SK-N-SH treated with all-trans-retinoic acid at 6 μM for 48 hours (cell line): ENCODE measurements around the gene IKBKG.
A peak's percentile ranks its signal among the peaks of the same experiment; 100 is the strongest.
"Not testable (repeated sequence)": the region's sequence is repeated elsewhere in the genome, so short reads cannot be mapped to it uniquely, and the experiment has no call there.

Source experiments
- ATAC-seq: fragments of 200-7000 bp; cut with Tn5 transposase; 3 replicates; pipeline ENCODE4 v1.9.1; 2020; ENCODE audit warnings: mild to moderate bottlenecking, moderate library complexity
- ARNTL ChIP-seq: fragments of 450-650 bp; formaldehyde crosslinking; IDR thresholded peaks from 2 replicates; pipeline ENCODE4 v1.5.0; 2020; ENCODE audit warnings: low read depth, mild to moderate bottlenecking, moderate library complexity, borderline replicate concordance
- BACH2 ChIP-seq: fragments of 250-450 bp; sonication (Bioruptor Pico); IDR thresholded peaks from 2 replicates; pipeline ENCODE4 v1.9.0; 2021; ENCODE audit warnings: mild to moderate bottlenecking, borderline replicate concordance
- CREB5 ChIP-seq: fragments of 250-450 bp; sonication (Bioruptor Pico); IDR thresholded peaks from 2 replicates; pipeline ENCODE4 v1.5.1; 2020; ENCODE audit warnings: low read depth, mild to moderate bottlenecking, moderate library complexity
- CSRNP3 ChIP-seq: fragments of 250-450 bp; sonication (Bioruptor Pico); IDR thresholded peaks from 2 replicates; pipeline ENCODE4 v1.5.1; 2021; ENCODE audit warnings: mild to moderate bottlenecking, moderate library complexity
- GLIS3 ChIP-seq: fragments of 250-450 bp; sonication (Bioruptor Pico); IDR thresholded peaks from 2 replicates; pipeline ENCODE4 v1.5.0; 2020; ENCODE audit warnings: mild to moderate bottlenecking, moderate library complexity
- ISL1 ChIP-seq: fragments of 250-450 bp; sonication (Bioruptor Pico); IDR thresholded peaks from 2 replicates; pipeline ENCODE4 v2.1.2; 2022; ENCODE audit warnings: mild to moderate bottlenecking, moderate library complexity
- OSR1 ChIP-seq: fragments of 250-450 bp; sonication (Bioruptor Pico); IDR thresholded peaks from 2 replicates; pipeline ENCODE4 v1.8.0; 2022; ENCODE audit warnings: moderate library complexity, mild to moderate bottlenecking, inconsistent platforms
- RARB ChIP-seq: fragments of 250-450 bp; sonication (Bioruptor Pico); IDR thresholded peaks from 2 replicates; pipeline ENCODE4 v1.8.0; 2021; ENCODE audit warnings: mild to moderate bottlenecking, moderate library complexity
- SNAI2 ChIP-seq: fragments of 250-450 bp; sonication (Bioruptor Pico); IDR thresholded peaks from 2 replicates; pipeline ENCODE4 v1.5.0; 2020; ENCODE audit warnings: mild to moderate bottlenecking, moderate library complexity
- TCF4 ChIP-seq: fragments of 250-450 bp; sonication (Bioruptor Pico); IDR thresholded peaks from 2 replicates; pipeline ENCODE4 v1.8.0; 2021; ENCODE audit warnings: mild to moderate bottlenecking, moderate library complexity, borderline replicate concordance
- TOX ChIP-seq: fragments of 250-450 bp; sonication (Bioruptor Pico); IDR thresholded peaks from 2 replicates; pipeline ENCODE4 v1.8.0; 2021; ENCODE audit warnings: mild to moderate bottlenecking, moderate library complexity, borderline replicate concordance
- ZC3H10 ChIP-seq: fragments of 250-450 bp; sonication (Bioruptor Pico); IDR thresholded peaks from 2 replicates; pipeline ENCODE4 v1.5.1; 2021; ENCODE audit warnings: mild to moderate bottlenecking, moderate library complexity
- ZFP30 ChIP-seq: fragments of 450-650 bp; formaldehyde crosslinking; IDR thresholded peaks from 2 replicates; pipeline ENCODE4 v1.5.0; 2022; ENCODE audit warnings: mild to moderate bottlenecking, moderate library complexity
- ZNF565 ChIP-seq: fragments of 450-650 bp; formaldehyde crosslinking; conservative IDR thresholded peaks from 2 replicates; pipeline ENCODE4 v1.5.0; 2020; ENCODE audit warnings: low read depth, mild to moderate bottlenecking, moderate library complexity
- ZNF70 ChIP-seq: fragments of 450-650 bp; formaldehyde crosslinking; IDR thresholded peaks from 2 replicates; pipeline ENCODE4 v1.5.0; 2020; ENCODE audit warnings: mild to moderate bottlenecking, moderate library complexity
- ZNF8 ChIP-seq: fragments of 450-650 bp; formaldehyde crosslinking; IDR thresholded peaks from 2 replicates; pipeline ENCODE4 v1.5.0; 2020; ENCODE audit warnings: mild to moderate bottlenecking, moderate library complexity
- TF ChIP-seq, protein P1 (sequence below): fragments of 250-450 bp; sonication (Bioruptor Pico); IDR thresholded peaks from 2 replicates; pipeline ENCODE4 v1.8.0; 2021; ENCODE audit warnings: low read depth, mild to moderate bottlenecking, moderate library complexity, borderline replicate concordance
- TF ChIP-seq, protein P2 (sequence below): fragments of 250-450 bp; sonication (Bioruptor Pico); IDR thresholded peaks from 2 replicates; pipeline ENCODE4 v1.5.0; 2020; ENCODE audit warnings: mild to moderate bottlenecking, moderate library complexity

IKBKG gene, protein sequence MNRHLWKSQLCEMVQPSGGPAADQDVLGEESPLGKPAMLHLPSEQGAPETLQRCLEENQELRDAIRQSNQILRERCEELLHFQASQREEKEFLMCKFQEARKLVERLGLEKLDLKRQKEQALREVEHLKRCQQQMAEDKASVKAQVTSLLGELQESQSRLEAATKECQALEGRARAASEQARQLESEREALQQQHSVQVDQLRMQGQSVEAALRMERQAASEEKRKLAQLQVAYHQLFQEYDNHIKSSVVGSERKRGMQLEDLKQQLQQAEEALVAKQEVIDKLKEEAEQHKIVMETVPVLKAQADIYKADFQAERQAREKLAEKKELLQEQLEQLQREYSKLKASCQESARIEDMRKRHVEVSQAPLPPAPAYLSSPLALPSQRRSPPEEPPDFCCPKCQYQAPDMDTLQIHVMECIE

DNA sequence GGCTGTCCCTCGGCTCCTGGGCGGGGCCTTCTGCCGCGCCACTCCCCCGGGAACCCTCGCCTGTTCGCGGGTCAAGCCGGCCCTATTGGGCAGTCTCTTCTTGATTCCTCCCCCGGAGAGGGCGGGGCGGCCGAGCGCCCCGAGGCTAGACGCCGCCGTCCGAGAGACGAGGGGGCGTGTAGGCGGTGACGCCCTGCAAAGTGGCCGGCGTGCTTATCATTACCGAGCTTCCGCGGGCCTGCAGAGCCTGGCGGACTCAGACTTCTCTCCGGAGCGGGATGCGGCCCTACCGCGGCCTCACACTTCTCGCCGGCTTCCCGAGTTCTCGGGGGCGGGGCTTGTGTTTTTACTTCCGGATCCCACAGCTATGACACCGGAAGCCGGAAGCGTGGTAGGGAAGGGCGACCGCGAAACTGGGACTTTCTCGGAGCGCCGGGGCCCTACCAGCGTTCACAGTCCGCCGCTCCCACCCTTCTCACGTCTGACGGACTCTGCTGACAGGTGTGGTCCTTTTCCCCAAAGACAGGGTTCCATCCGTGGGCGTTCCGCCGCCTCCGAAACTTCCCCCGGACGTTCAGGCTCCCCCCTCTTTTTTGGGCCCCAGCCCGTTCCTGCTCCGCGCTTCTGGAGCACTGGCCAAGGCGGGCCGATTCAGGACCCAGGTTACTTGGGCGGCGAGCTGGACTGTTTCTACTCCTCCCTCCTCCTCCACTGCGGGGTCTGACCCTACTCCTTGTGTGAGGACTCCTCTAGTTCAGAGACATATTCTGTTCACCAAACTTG lies at the start of gene IKBKG:
Gene IKBKG, plus strand, starts transcription at position 376 of the 783 bp plus-strand sequence. CDS start 4,383 bp downstream, outside the sequence.
- ATAC-seq = peak; percentile 90
- TF ChIP-seq BACH2 (no peak), ZFP30 (CRISPR knock-in tag) (no peak), CREB5 (CRISPR knock-in tag) (no peak), ZNF8 (no peak), ISL1 (CRISPR knock-in tag) (no peak), ZNF565 (CRISPR knock-in tag) (no peak), ZNF70 (CRISPR knock-in tag) (no peak), OSR1 (CRISPR knock-in tag) (no peak), RARB (no peak), ARNTL (CRISPR knock-in tag) (no peak), TOX (CRISPR knock-in tag) (no peak), ZC3H10 (no peak)
- TF ChIP-seq, protein P1, sequence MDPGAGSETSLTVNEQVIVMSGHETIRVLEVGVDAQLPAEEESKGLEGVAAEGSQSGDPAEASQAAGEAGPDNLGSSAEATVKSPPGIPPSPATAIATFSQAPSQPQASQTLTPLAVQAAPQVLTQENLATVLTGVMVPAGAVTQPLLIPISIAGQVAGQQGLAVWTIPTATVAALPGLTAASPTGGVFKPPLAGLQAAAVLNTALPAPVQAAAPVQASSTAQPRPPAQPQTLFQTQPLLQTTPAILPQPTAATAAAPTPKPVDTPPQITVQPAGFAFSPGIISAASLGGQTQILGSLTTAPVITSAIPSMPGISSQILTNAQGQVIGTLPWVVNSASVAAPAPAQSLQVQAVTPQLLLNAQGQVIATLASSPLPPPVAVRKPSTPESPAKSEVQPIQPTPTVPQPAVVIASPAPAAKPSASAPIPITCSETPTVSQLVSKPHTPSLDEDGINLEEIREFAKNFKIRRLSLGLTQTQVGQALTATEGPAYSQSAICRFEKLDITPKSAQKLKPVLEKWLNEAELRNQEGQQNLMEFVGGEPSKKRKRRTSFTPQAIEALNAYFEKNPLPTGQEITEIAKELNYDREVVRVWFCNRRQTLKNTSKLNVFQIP (CRISPR knock-in tag) = no peak
- TF ChIP-seq, all 23 proteins: peak for 0

GRCh38 chrX:154501423-154501822 lies 46.0 kb upstream of the IKBKG start:
- ATAC-seq = not testable (repeated sequence)

- ATAC-seq = no peak
- TF ChIP-seq GLIS3 (no peak), CSRNP3 (CRISPR knock-in tag) (no peak), SNAI2 (CRISPR knock-in tag) (no peak), ZFP30 (CRISPR knock-in tag) (no peak), ZNF70 (CRISPR knock-in tag) (no peak), TOX (CRISPR knock-in tag) (no peak), RARB (no peak), ARNTL (CRISPR knock-in tag) (no peak), CREB5 (CRISPR knock-in tag) (no peak), TCF4 (no peak)
- TF ChIP-seq, protein P2, sequence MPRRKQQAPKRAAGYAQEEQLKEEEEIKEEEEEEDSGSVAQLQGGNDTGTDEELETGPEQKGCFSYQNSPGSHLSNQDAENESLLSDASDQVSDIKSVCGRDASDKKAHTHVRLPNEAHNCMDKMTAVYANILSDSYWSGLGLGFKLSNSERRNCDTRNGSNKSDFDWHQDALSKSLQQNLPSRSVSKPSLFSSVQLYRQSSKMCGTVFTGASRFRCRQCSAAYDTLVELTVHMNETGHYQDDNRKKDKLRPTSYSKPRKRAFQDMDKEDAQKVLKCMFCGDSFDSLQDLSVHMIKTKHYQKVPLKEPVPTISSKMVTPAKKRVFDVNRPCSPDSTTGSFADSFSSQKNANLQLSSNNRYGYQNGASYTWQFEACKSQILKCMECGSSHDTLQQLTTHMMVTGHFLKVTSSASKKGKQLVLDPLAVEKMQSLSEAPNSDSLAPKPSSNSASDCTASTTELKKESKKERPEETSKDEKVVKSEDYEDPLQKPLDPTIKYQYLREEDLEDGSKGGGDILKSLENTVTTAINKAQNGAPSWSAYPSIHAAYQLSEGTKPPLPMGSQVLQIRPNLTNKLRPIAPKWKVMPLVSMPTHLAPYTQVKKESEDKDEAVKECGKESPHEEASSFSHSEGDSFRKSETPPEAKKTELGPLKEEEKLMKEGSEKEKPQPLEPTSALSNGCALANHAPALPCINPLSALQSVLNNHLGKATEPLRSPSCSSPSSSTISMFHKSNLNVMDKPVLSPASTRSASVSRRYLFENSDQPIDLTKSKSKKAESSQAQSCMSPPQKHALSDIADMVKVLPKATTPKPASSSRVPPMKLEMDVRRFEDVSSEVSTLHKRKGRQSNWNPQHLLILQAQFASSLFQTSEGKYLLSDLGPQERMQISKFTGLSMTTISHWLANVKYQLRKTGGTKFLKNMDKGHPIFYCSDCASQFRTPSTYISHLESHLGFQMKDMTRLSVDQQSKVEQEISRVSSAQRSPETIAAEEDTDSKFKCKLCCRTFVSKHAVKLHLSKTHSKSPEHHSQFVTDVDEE = no peak
Measured at GRCh38 chrX:154502098-154502497, 45.3 kb upstream of the IKBKG start.
